IgD-negative memory B cell (primary cell): ENCODE data around the gene FBXO2. TPM values are rescaled to one million over a fixed set of nuclear protein-coding genes. Genes with fewer than 3 reads are reported as not detected.
A peak's percentile ranks its signal among the peaks of the same experiment; 100 is the strongest.

Source experiments
- H3K27ac Mint-ChIP-seq, 3 donors: one replicate each; pipeline ENCODE4 v1.8.0; 2020 to 2022; ENCODE audit warnings: mild to moderate bottlenecking in 3 of 3, mixed read lengths in 3 of 3, moderate library complexity in 1 of 3
- H3K27me3 Mint-ChIP-seq: one replicate; pipeline ENCODE4 v1.8.0; 2021; ENCODE audit warnings: mixed read lengths
- H3K36me3 Mint-ChIP-seq: one replicate; pipeline ENCODE4 v1.8.0; 2020; ENCODE audit warnings: mild to moderate bottlenecking, mixed read lengths
- H3K4me1 Mint-ChIP-seq, 3 donors: one replicate each; pipeline ENCODE4 v1.8.0; 2020 to 2022; ENCODE audit warnings: mixed read lengths in 3 of 3, mild to moderate bottlenecking in 1 of 3
- H3K4me3 Mint-ChIP-seq, 4 donors: one replicate each; pipeline ENCODE4 v1.8.0; 2020 to 2022; ENCODE audit warnings: mild to moderate bottlenecking in 4 of 4, mixed read lengths in 4 of 4, moderate library complexity in 3 of 4
- H3K9me3 Mint-ChIP-seq, 3 donors: one replicate each; pipeline ENCODE4 v1.8.0; 2020 to 2021; ENCODE audit warnings: mixed read lengths in 3 of 3, mild to moderate bottlenecking in 1 of 3
- polyA plus RNA-seq: library from polyadenylated mRNA; unstranded; fragments of 300-500 nt; fragmentation: Illumina TruSeq; gene quantifications from one replicate; pipeline ENCODE4 v1.2.3, GENCODE V29; 2021

The FBXO2 gene
- polyA plus RNA-seq, 1 donor from 2014 or later: 18.0 TPM

- H3K27me3 Mint-ChIP-seq: peaks cover 36% of the 10 kb centered on the region
- H3K4me3 Mint-ChIP-seq: peak overlapping the region; percentile 1 to 86 (median 78)
- no peak overlapping the region for H3K27ac Mint-ChIP-seq
- H3K9me3 Mint-ChIP-seq: no peaks in the 10 kb centered on the region
- peaks cover 3% of the 10 kb centered on the region for H3K36me3 Mint-ChIP-seq
- H3K4me1 Mint-ChIP-seq: peaks cover 9 to 10% (median 10%) of the 10 kb centered on the region in 3 donors
These were observed 36.4 kb upstream of the FBXO2 start for GRCh38 chr1:11690397-11691301.

- H3K9me3 Mint-ChIP-seq: no peaks in the 10 kb centered on the region
- no peak overlapping the region for H3K4me3 Mint-ChIP-seq
- peaks cover 10 to 16% (median 10%) of the 10 kb centered on the region in 3 donors for H3K4me1 Mint-ChIP-seq
- H3K27ac Mint-ChIP-seq: no peak overlapping the region
- H3K27me3 Mint-ChIP-seq: peaks cover 32% of the 10 kb centered on the region
- no peaks in the 10 kb centered on the region for H3K36me3 Mint-ChIP-seq
These were observed 34.3 kb upstream of the FBXO2 start for GRCh38 chr1:11688506-11688905.

GRCh38 chr1:11685210-11685752, 31.1 kb upstream of the FBXO2 start:
- Mint-ChIP-seq H3K27me3 (peaks cover 13% of the 10 kb centered on the region), H3K4me3 (peak overlapping the region in 1 of 4 donors; percentile 23), H3K9me3 (no peaks in the 10 kb centered on the region), H3K27ac (no peak overlapping the region), H3K36me3 (no peaks in the 10 kb centered on the region), H3K4me1 (peaks cover 2 to 10% (median 7%) of the 10 kb centered on the region in 3 donors)

GRCh38 chr1:11684070-11684469, 29.8 kb upstream of the FBXO2 start:
- Mint-ChIP-seq H3K4me1 (peaks cover 0 to 10% (median 8%) of the 10 kb centered on the region in 3 donors), H3K9me3 (no peaks in the 10 kb centered on the region), H3K27ac (no peak overlapping the region), H3K36me3 (no peaks in the 10 kb centered on the region), H3K27me3 (peaks cover 6% of the 10 kb centered on the region), H3K4me3 (peak overlapping the region in 1 of 4 donors; percentile 78)

DNA sequence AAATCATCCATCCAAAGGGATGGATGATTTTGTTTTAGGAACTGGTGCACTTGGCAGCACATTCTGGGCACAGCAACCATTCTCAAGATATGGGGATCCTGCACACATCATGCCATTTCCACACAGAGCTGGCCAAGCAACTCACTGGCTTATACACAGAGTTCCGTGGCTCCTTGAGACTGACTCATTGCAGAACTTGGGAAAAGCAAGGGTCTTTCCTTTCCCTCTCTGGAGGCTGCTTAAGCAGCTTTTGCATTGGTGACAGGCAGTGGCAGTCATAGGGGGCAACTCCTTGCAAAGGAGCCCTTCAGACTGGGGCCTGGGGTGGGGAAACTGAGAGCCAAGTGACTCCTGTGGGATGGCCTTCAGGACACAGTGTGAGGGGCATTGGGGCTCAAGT, 28.6 kb upstream of the FBXO2 start:
- Mint-ChIP-seq H3K27ac (no peak overlapping the region), H3K27me3 (peaks cover 2% of the 10 kb centered on the region), H3K9me3 (no peaks in the 10 kb centered on the region), H3K4me3 (peak overlapping the region in 3 of 4 donors; percentile 12 to 71 (median 23)), H3K4me1 (peaks cover 5 to 13% (median 8%) of the 10 kb centered on the region in 3 donors), H3K36me3 (no peaks in the 10 kb centered on the region)

GRCh38 chr1:11682287-11682771, 28.1 kb upstream of the FBXO2 start:
- Mint-ChIP-seq H3K4me3 (peak overlapping the region; percentile 50 to 100 (median 90)), H3K36me3 (no peaks in the 10 kb centered on the region), H3K27ac (peak overlapping the region in 2 of 3 donors; percentile 46 to 78), H3K9me3 (no peaks in the 10 kb centered on the region), H3K27me3 (no peaks in the 10 kb centered on the region), H3K4me1 (peaks cover 5 to 13% (median 8%) of the 10 kb centered on the region in 3 donors)

GRCh38 chr1:11681071-11681771, 27.0 kb upstream of the FBXO2 start, which contains the start of gene MAD2L2:
Gene MAD2L2 (minus strand): TSS chr1:11681148. CDS start chr1:11680601, 547 bp downstream.
- peak within 1 kb of the TSS; percentile 67 to 92 (median 78) for H3K27ac Mint-ChIP-seq
- H3K36me3 Mint-ChIP-seq: no peaks in the 10 kb centered on the region
- peaks cover 5 to 13% (median 8%) of the 10 kb centered on the region in 3 donors for H3K4me1 Mint-ChIP-seq
- no peaks in the 10 kb centered on the region for H3K9me3 Mint-ChIP-seq
- H3K4me3 Mint-ChIP-seq: peak within 1 kb of the TSS; percentile 95 to 100 (median 96)
- no peaks in the 10 kb centered on the region for H3K27me3 Mint-ChIP-seq

DNA sequence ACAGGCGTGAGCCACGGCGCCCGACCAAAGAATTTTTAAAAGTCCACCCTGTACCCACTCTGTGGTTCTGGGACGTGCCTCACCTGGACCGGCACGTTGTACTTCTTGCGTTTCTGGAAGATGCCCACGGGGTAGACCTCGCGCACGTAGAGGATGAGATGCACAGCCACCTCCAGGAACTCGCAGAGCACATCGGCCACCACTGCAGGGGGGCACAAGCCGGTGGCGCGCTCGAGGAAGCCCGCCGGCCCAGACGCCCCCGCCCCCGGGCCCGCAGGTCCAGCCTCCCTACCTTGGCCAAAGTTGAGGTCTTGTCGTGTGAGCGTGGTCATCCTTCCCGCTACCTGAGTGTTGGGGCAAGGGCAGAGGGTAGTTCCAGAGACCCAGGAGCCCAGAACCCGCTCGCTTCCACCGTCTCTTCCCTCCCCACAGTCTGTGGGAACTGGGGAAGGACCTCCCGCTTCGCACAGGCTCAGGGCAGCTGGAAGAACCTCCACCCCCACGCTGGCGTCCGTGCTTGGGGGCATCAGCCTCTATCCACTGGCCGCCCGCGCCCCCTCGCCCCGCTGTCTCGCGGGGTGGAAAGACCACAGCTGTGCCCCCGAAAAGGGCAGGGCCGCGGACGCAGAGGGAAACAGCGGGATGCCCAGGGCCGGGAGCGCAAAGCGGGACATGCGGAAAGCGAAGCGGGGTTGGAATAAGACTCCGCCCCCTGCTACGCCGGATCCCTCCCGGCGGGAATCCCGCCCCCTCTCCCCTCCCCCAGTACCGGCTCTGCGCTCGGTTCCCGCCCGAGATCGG, 26.2 kb upstream of the FBXO2 start:
- Mint-ChIP-seq H3K4me3 (peak overlapping the region; percentile 93 to 97 (median 94)), H3K36me3 (no peaks in the 10 kb centered on the region), H3K27me3 (no peaks in the 10 kb centered on the region), H3K27ac (peak overlapping the region; percentile 23 to 67 (median 32)), H3K4me1 (peaks cover 5 to 13% (median 6%) of the 10 kb centered on the region in 3 donors), H3K9me3 (no peaks in the 10 kb centered on the region)

- Mint-ChIP-seq H3K9me3 (no peaks in the 10 kb centered on the region), H3K4me3 (peak overlapping the region in 3 of 4 donors; percentile 8 to 74 (median 63)), H3K27ac (no peak overlapping the region), H3K27me3 (no peaks in the 10 kb centered on the region), H3K4me1 (peaks cover 3 to 6% (median 5%) of the 10 kb centered on the region in 3 donors), H3K36me3 (no peaks in the 10 kb centered on the region)
These were observed 24.2 kb upstream of the FBXO2 start for GRCh38 chr1:11678442-11678841.

DNA sequence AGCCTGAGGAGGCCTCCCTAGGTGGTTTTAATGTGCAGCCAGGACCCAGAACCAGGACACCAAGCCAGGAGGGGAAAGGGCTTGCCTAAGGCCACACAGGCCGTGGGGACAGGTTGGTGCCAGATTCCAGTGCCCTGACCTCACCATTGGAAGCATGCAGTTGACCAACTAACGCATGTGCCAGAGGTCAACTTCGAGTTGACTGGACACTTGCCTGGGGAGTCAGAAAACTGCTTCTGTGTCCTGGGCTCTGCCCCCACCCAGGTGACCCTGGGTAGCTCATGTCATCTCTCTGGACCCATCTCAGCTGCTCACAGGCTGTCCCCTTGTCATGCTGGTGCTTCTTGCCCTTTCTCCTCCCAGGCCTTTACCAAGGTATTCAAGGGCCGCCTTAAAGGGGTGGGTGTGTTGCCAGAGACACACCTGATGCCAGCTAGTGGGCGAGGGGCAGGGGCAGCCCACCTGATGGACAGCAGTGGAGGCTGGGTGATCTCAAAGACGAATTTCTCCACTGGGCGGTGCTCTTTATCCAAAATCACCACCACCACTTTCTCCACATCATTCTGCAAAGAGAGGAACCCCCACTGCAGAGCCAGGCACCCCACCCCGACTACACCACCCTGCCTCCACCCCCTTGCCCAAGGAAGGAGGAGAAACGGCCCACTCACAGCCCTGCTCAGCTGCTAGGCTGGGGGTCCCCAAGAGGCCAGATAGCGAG, 22.3 kb upstream of the FBXO2 start:
- H3K4me3 Mint-ChIP-seq: no peak overlapping the region
- no peaks in the 10 kb centered on the region for H3K36me3 Mint-ChIP-seq
- peaks cover 3 to 5% (median 5%) of the 10 kb centered on the region in 3 donors for H3K4me1 Mint-ChIP-seq
- no peaks in the 10 kb centered on the region for H3K9me3 Mint-ChIP-seq
- H3K27ac Mint-ChIP-seq: no peak overlapping the region
- H3K27me3 Mint-ChIP-seq: no peaks in the 10 kb centered on the region

- H3K9me3 Mint-ChIP-seq: no peaks in the 10 kb centered on the region
- H3K27me3 Mint-ChIP-seq: no peaks in the 10 kb centered on the region
- H3K4me1 Mint-ChIP-seq: peaks cover 3 to 10% (median 5%) of the 10 kb centered on the region in 3 donors
- H3K27ac Mint-ChIP-seq: no peak overlapping the region
- no peak overlapping the region for H3K4me3 Mint-ChIP-seq
- H3K36me3 Mint-ChIP-seq: no peaks in the 10 kb centered on the region
These were observed 21.1 kb upstream of the FBXO2 start for GRCh38 chr1:11675325-11675724.

- peak overlapping the region in 1 of 4 donors; percentile 45 for H3K4me3 Mint-ChIP-seq
- H3K36me3 Mint-ChIP-seq: no peaks in the 10 kb centered on the region
- H3K27ac Mint-ChIP-seq: no peak overlapping the region
These were observed 20.3 kb upstream of the FBXO2 start for GRCh38 chr1:11674488-11674887.

DNA sequence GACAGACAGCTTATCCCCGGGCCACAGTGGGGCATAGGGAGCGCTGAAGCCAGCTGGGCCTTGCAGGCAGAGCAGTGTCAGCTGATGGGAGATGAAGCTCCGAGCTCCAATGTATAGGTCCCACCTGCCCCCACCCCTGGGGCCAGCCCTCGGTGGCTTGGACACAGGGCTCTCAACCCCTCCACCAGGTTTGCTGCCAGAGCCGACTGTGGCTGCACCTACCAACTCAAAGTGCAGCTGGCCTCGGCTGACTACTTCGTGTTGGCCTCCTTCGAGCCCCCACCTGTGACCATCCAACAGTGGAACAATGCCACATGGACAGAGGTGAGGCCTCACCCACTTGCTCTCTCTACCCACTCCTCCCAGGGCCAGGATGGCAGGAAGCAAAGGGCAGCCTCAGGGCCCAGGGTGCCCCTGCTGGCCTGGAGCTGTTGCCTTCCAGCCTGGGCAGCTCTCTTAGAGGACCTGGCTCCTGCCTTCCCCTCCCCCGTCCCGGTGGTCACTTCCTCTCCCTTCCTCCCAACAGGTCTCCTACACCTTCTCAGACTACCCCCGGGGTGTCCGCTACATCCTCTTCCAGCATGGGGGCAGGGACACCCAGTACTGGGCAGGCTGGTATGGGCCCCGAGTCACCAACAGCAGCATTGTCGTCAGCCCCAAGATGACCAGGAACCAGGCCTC, 19.0 kb upstream of the FBXO2 start:
- H3K27ac Mint-ChIP-seq: no peak overlapping the region
- no peaks in the 10 kb centered on the region for H3K9me3 Mint-ChIP-seq
- no peaks in the 10 kb centered on the region for H3K36me3 Mint-ChIP-seq
- no peak overlapping the region for H3K4me3 Mint-ChIP-seq
- peaks cover 0 to 7% (median 2%) of the 10 kb centered on the region in 3 donors for H3K4me1 Mint-ChIP-seq
- H3K27me3 Mint-ChIP-seq: no peaks in the 10 kb centered on the region

More at GRCh38 chr1:11674488-11674887, 20.3 kb upstream of the FBXO2 start:
- H3K4me1 Mint-ChIP-seq: peaks cover 1 to 10% (median 5%) of the 10 kb centered on the region in 3 donors
- H3K27me3 Mint-ChIP-seq: no peaks in the 10 kb centered on the region
- no peaks in the 10 kb centered on the region for H3K9me3 Mint-ChIP-seq
